Skeletal muscle tissue (tissue), 5 donors: ENCODE results near the gene GRM8. TPM values are rescaled to one million over a fixed set of nuclear protein-coding genes. Genes with fewer than 3 reads are reported as not detected.

ENCODE experiments used
- H3K27ac ChIP-seq: one replicate; pipeline ENCODE4 v1.7.0; 2013; ENCODE audit warnings: mild to moderate bottlenecking, low read depth, low read length, inconsistent platforms
- H3K27me3 ChIP-seq, 3 donors: one replicate each; pipeline ENCODE4 v1.7.0; 2013; ENCODE audit warnings: low read length in 3 of 3; ENCODE audit not compliant: control insufficient read depth in 3 of 3, insufficient read depth in 3 of 3
- H3K36me3 ChIP-seq, 3 donors: one replicate each; pipeline ENCODE4 v1.7.0; 2013; ENCODE audit warnings: low read length in 3 of 3; ENCODE audit not compliant: control insufficient read depth in 3 of 3, insufficient read depth in 3 of 3
- H3K4me1 ChIP-seq, 3 donors: one replicate each; pipeline ENCODE4 v1.7.0; 2013; ENCODE audit warnings: low read length in 3 of 3, mild to moderate bottlenecking in 3 of 3; ENCODE audit not compliant: control insufficient read depth in 3 of 3, insufficient read depth in 3 of 3
- H3K4me3 ChIP-seq, 3 donors: one replicate each; pipeline ENCODE4 v1.7.0; 2013; ENCODE audit warnings: low read length in 3 of 3
- H3K9ac ChIP-seq, 3 donors: one replicate each; pipeline ENCODE4 v1.7.0; 2013; ENCODE audit warnings: low read length in 3 of 3, mild to moderate bottlenecking in 3 of 3, moderate library complexity in 2 of 3, low read depth in 1 of 3
- H3K9me3 ChIP-seq, 3 donors: one replicate each; pipeline ENCODE4 v1.7.0; 2013; ENCODE audit warnings: low read length in 3 of 3; ENCODE audit not compliant: control insufficient read depth in 3 of 3
- small RNA-seq: library from RNA; depleted of rRNA; stranded (forward); fragments of <200 nt; gene quantifications from one replicate; pipeline ENCODE3, GENCODE V24; 2014
- total RNA-seq: library from RNA; depleted of rRNA; stranded (reverse); fragments of >200 nt; gene quantifications from one replicate; pipeline ENCODE4 v1.2.3, GENCODE V29; 2014
- donor health status: Osteomylitis.

GRM8 gene
- total RNA-seq, 1 donor from 2014 or later, result not detected

- no peak overlapping the region for H3K4me3 ChIP-seq
- no peak overlapping the region for H3K9ac ChIP-seq
- no peaks in the 10 kb centered on the region for H3K4me1 ChIP-seq
- no peaks in the 10 kb centered on the region for H3K36me3 ChIP-seq
- no peak overlapping the region for H3K27ac ChIP-seq
- no peaks in the 10 kb centered on the region for H3K27me3 ChIP-seq
- no peaks in the 10 kb centered on the region for H3K9me3 ChIP-seq
These were observed 858.3 kb downstream of the GRM8 start for GRCh38 chr7:126394406-126394805.

Small RNAs within 50 kb of the gene (small RNA-seq; reads per million reads assigned to genes)
- gene MIR592, result 0.32 reads per million, percentile 37 among the genes with 10 or more reads in this experiment

Other genes with a start within 250 kb of the GRM8 start
- gene ZNF800, start 139.8 kb upstream of the GRM8 start, total RNA-seq, result 14.1 TPM